Measurements from ENCODE around the gene CNTRL. TPM values are rescaled to one million over a fixed set of nuclear protein-coding genes. Genes with fewer than 3 reads are reported as not detected.

CNTRL gene
- total and polyA plus RNA-seq, 2 of the 8 experiments (the other 6 are each of a cell fraction or from before 2014, with no cell fraction given), result 5.1 to 13.9 TPM

DNA sequence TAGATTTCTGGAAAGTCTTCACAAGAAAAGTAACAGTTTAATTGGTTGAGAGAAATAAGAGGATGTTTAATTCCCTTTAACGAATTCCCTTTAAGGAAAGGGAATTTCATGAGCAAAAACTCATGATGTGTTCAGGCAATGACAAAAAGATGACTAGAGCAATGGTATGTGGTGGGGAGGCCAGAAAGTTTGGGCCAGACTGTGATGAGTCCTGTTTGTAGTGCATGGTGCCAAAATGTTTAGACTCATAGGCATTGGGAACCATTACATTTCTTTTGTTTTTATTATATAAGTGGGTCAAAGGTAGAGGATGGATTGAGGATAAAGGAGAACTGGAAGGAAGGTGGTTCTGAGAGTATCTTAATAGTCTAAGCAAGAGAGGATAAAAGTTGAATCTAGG is 10.9 kb downstream of the CNTRL start (continued):
- TF ChIP-seq, protein P1, sequence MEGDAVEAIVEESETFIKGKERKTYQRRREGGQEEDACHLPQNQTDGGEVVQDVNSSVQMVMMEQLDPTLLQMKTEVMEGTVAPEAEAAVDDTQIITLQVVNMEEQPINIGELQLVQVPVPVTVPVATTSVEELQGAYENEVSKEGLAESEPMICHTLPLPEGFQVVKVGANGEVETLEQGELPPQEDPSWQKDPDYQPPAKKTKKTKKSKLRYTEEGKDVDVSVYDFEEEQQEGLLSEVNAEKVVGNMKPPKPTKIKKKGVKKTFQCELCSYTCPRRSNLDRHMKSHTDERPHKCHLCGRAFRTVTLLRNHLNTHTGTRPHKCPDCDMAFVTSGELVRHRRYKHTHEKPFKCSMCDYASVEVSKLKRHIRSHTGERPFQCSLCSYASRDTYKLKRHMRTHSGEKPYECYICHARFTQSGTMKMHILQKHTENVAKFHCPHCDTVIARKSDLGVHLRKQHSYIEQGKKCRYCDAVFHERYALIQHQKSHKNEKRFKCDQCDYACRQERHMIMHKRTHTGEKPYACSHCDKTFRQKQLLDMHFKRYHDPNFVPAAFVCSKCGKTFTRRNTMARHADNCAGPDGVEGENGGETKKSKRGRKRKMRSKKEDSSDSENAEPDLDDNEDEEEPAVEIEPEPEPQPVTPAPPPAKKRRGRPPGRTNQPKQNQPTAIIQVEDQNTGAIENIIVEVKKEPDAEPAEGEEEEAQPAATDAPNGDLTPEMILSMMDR (IDR thresholded peaks at IDR 0.05; ENCODE audit: control extremely low read depth in 1 of 3, insufficient read depth in 1 of 3, low read depth in 1 of 3, low read length in 3 of 3), result no peak
- no peak for TF ChIP-seq SP1 (IDR thresholded peaks at IDR 0.05; ENCODE audit: low read depth, low read length)
- TF ChIP-seq JUND (IDR thresholded peaks at IDR 0.05; ENCODE audit: low read length), result no peak
- no peak for TF ChIP-seq HDAC2 (IDR thresholded peaks at IDR 0.05; ENCODE audit: borderline replicate concordance in 1 of 2, low read depth in 2 of 2, low read length in 2 of 2)
- TF ChIP-seq SIX5 (IDR thresholded peaks at IDR 0.05; ENCODE audit: low read depth, low read length), result no peak
- TF ChIP-seq POU5F1 (IDR thresholded peaks at IDR 0.05; ENCODE audit: low read depth, low read length), result no peak
